NCI-H446 treated with DMSO at 0.1 percent for 48 hours (cell line): ENCODE results near the gene COX8A.
A peak's percentile ranks its signal among the peaks of the same experiment; 100 is the strongest.
"Not testable (repeated sequence)": the region's sequence is repeated elsewhere in the genome, so short reads cannot be mapped to it uniquely, and the experiment has no call there.

ENCODE experiments used
- DNase-seq: peaks from one replicate; lab custom pipeline; 2025; lab: John Stamatoyannopoulos, UW

COX8A gene

GRCh38 chr11:63970902-63971301, 3.5 kb upstream of the COX8A start:
- no peak for DNase-seq

GRCh38 chr11:63973912-63974258, 535 bp upstream of the COX8A start:
- not testable (repeated sequence) for DNase-seq

DNA sequence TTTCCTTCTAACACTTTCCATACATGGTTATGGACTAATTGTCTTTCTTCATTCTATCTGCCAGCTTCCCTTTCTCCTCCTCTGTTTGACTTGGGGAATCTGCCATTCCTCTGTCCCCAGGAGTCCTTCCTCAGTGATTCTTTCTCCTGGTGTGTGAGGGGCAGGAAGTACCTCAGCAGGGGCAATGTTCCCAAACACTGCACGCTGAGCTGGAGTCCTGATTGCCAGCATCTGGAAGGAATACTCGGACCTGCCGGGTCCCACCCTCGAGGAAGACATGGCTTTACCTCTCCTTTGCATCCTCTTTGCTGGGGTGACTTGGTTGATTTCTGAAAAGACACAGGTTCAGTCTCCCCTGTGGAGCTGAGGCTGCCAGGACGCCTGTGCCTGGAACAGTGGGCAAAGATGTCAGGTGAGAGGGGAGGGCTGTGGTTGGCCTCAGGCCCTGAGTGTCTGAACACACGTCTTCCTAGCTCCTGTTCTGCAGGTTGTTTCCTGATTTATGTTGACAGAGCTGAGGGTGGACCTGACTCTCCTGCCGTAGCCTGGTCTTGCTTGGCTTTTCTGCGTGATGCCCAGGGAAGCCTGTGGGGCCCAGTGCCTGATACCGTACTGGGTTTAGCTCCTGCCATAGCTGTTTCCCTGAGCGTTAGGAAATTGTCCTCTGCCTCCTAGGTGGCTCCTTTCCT, 4.3 kb downstream of the COX8A start:
- no peak for DNase-seq

GRCh38 chr11:63979426-63979825, 5.0 kb downstream of the COX8A start:
- no peak for DNase-seq

GRCh38 chr11:63985812-63986155, 11.4 kb downstream of the COX8A start:
- DNase-seq: no peak

DNA sequence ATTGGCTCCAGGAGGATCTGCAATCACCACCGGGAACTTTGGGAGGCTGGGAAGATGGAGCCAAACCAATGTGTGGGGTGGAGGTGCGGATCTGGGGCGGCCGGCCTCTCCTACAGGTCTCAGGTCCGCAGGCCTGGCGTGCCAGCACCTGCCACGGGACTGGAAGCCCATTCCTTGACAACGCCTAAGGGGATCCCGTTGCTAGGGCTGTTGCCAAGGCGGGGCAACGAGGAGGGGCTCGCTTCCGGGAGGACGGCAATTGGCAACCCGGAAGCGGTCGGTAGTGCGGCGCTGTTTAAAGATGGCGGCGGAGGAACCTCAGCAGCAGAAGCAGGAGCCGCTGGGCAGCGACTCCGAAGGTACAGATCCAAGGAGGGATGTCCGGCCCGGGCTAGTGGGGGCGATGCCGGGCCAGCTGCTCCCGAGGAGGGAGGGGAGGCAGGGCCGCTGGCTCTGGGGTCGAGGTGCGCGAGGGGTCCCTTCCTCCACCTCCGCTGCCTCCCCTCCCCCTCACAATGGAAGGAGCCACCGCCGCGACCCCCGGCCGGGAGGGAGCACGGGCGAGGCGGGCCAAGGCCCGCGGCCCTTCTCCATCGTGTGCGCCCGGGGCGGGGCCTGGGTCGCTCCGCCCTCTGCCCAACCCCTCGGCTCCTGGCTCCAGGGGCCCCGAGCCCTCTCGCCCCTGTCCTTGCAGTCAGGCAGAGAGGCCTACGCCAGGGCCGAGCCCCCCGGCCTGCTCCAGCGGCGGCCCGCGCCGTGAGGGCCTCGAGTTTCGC, 11.9 kb downstream of the COX8A start, which contains the start of gene OTUB1:
OTUB1 (plus strand) TSS at position 283 of the 776 bp plus-strand sequence; CDS start at position 302, 19 bp downstream.
- DNase-seq: peak; percentile 79

GRCh38 chr11:63986932-63987513, 12.6 kb downstream of the COX8A start:
- DNase-seq: no peak

- DNase-seq: no peak
Observed at GRCh38 chr11:63991558-63991957, 17.1 kb downstream of the COX8A start.

DNA sequence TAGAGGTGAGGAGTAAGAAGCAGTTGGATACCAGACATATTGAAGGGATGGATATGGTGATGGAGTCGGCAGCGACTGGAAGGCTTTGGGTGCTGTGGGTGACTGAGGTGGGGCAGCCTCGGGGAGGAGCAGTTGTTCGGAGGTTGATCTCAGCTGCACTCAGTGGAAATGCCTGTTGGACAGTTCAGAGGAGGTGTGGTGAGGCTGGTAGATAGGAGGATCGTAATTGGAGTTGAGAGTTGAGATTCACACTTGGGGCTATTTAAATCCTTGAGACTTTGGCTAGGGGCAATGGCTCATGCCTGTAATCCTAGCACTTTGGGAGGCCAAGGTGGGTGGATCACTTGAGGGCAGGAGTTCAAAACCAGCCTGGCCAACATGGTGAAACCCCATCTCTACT, 18.7 kb downstream of the COX8A start:
- DNase-seq: no peak

DNA sequence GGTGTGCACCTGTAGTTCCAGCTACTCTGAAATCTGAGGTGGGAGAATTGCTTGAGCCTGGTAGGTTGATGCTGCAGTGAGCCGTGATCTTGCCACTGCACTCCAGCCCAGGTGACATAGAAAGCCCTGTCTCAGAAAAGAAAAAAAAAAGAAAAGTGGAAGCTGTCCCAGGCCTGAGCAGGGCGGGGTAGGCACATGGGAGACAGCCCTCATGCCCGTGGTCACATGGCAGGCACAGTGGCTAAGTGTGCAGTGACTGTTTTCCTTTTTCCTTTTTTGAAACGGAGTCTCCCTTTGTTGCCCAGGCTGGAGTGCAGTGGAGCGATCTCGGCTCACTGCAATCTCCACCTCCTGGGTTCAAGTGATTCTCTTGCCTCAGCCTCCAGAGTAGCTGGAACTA, 19.6 kb downstream of the COX8A start:
- DNase-seq: no peak

- no peak for DNase-seq
Observed at GRCh38 chr11:63996512-63996911, 22.1 kb downstream of the COX8A start.

DNA sequence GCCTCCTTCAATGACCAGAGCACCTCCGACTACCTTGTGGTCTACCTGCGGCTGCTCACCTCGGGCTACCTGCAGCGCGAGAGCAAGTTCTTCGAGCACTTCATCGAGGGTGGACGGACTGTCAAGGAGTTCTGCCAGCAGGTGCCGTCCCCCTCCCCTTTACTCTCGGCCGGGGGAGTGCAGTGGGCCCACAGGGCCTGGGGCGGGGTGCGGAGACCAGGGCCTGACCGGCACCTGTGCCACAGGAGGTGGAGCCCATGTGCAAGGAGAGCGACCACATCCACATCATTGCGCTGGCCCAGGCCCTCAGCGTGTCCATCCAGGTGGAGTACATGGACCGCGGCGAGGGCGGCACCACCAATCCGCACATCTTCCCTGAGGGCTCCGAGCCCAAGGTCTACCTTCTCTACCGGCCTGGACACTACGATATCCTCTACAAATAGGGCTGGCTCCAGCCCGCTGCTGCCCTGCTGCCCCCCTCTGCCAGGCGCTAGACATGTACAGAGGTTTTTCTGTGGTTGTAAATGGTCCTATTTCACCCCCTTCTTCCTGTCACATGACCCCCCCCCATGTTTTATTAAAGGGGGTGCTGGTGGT, 22.8 kb downstream of the COX8A start:
- DNase-seq: no peak

DNA sequence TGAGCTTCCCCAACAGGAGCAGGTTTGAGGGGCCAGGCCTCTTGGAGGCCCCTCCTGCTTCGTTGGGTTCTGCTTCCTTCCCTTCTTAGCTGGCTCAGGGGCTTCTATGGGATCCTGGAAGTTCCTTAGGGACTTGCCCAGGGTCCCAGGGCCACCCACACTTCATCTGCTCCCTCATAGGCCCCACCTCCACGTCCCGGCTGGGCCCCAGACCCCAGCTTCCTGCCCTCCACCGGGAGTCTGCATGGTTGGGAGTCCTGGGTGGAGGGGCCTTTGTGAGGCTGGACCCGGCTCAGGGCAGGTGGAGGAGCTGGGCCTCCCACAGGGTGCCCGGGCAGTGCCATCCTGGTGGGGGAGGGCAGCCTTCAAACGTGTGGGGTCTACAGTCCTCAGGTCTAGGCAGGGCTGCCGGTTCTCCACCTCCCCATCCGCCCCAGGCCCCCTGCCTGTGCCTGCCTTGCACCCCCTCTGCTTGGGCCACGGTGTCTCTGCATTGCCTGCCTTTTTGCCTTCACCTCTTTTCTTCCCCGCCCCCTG, 23.4 kb downstream of the COX8A start:
- no peak for DNase-seq

- DNase-seq: no peak
Observed at GRCh38 chr11:63998558-63999348, 24.3 kb downstream of the COX8A start.

- no peak for DNase-seq
Observed at GRCh38 chr11:63999349-64000025, 25.1 kb downstream of the COX8A start.

GRCh38 chr11:64000026-64000739, 25.8 kb downstream of the COX8A start:
- no peak for DNase-seq

DNA sequence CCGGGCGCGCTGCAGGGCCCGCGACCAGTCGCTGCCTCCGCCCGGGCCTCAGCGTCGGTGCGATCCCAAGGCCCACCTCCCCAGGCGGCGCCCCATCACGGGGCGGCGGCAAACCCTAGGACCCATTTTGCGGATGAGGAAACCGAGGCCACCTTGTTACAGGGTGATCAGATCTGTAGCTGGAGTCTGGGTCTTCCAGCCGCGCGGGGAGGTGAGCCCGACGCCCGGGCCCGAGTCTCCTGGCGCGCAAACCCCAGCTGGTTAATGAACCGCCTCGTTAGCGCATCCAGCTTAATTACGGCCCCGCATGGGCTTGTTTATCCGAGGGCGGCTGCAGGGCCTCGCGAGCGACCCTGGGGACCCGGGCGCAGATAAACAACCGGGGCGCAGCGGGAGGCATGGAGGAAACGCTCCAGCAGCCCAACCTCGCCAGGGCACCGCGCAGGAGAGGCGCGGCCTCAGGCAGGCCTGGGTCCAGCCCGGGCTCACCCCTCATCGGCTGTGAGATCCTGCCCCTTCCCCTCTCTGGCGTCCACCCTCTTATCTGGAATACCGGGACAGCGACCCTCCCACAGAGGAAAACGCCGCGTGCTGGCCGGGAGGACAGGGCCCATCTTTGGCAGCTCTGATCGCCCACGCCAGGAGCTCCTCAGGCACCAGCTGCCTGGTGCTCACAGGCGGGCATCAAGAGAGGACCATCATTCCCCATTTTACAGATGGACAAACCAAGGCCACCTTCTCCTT, 26.5 kb downstream of the COX8A start:
- no peak for DNase-seq

DNA sequence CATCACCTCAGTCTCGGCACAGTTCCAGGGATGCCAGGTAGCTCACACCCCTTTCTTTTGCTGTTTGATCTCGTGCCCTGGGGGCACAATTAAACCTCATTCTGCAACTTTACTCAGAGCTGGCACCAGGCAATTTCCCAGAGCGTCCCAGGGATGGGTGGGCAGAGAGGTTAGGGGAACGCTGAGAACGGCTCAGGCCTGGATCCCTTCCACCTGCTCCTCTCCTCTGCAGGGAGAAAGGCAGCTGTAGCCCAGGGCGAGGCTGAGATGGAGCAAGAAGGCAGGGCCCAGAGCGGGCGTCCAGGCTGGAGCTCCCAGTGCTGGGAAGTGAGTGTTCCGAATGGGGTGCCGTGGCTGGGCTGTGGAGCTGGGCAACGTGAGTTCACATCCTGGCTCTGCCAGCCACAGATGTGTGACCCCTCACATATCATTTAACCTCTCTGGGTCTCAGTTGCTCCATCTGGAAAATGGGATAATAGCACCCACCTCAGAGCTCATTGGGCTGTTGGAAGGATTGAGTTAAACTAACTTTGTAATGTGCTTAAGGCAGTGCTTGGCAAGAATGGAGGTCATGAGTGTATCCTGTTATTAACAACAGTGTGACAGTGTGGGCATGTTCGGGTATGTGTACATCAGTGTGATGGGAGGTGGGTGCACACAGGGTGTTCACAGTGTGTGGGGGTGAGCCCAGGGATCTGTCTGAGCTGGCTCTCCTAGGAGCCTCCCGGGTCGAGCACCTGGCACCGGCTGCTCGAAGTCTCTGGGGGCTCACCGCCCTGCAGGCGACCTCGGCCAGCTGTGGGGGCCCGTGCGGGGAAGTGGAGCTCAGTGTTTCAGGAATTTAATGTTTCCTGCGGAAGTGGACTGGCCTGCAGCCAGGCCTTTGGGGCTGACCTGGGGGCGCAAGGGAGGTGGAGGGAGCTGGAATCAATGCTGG, 27.3 kb downstream of the COX8A start:
- DNase-seq: no peak
